Activated CD4-positive, alpha-beta T cell treated with anti-CD3 and anti-CD28 coated beads, Interleukin-2, amount 50 U/mL, for 48 hours (primary cell): ENCODE measurements around the gene PRAC2.

Experiments used
- DNase-seq, 2 experiments: peaks; one replicate each; pipeline ENCODE4 v3.0.0-alpha.2; 2020

Gene PRAC2

DNA sequence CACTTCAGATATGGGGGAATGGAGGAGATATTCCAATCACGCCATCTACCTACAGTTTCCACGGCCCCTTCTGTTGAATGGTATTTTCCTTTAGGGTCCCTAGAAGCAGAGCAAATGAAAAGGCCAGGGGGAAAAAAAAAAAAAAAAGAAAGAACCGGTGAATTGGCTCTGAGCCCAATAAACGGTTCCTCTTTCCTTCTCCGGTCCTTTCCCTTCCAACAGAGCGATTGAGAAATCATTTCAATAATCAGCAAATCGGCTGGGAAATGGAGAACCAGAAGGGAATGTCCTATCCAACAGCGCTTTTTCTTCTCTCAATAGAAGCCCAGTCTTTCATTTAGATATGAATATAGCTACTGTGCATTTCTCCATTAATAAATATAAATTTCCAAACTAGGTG is 32.4 kb downstream of the PRAC2 start:
- DNase-seq = no peak

DNA sequence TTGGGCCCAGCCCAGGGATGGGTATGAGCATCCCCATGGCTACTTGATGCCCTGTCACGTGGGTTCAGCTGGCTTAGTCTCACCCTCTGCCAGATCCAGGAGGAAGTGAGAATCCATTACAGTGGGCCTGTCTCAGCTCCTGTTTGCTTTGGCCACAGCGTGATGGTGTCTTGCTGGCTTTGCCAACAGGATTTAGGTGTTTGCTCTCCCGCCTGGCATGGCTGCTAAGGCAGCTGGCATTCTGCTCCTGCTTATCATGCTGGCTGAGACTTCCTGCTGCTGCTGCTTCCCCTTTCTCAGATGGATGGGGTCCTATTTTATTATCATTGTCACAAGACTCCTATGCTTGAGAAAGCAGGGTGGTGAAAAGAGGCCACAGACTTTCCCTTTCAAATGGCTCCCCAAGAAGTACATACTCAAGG is 33.9 kb downstream of the PRAC2 start:
- DNase-seq = no peak

DNA sequence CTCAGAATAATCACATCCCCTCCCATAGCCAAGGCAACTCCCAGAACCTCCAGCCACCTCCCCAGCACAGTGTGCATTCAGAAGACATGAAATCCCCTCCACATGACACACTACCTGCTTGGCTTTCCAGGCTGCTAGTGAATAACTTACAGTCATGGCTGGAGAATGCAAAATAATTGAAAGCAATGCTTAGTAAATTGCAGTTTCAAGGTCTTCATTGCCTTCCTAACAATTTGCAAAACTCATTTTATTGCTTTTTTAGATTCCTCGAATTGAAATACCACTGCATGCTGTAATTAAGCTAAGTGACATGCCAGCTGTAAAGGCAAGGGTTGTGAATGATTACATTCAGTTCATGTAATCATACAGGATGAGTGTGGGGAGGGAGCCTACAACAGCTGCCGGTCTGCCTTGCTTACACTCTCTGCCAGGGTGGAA is 34.6 kb downstream of the PRAC2 start:
- no peak for DNase-seq

GRCh38 chr17:48759288-48759687 is 36.3 kb downstream of the PRAC2 start:
- no peak for DNase-seq

- no peak for DNase-seq
Observed at GRCh38 chr17:48760411-48760810, 37.4 kb downstream of the PRAC2 start.

- no peak for DNase-seq
Observed at GRCh38 chr17:48761114-48761513, 38.1 kb downstream of the PRAC2 start.

GRCh38 chr17:48767263-48767774 is 44.3 kb downstream of the PRAC2 start:
- DNase-seq = no peak

DNA sequence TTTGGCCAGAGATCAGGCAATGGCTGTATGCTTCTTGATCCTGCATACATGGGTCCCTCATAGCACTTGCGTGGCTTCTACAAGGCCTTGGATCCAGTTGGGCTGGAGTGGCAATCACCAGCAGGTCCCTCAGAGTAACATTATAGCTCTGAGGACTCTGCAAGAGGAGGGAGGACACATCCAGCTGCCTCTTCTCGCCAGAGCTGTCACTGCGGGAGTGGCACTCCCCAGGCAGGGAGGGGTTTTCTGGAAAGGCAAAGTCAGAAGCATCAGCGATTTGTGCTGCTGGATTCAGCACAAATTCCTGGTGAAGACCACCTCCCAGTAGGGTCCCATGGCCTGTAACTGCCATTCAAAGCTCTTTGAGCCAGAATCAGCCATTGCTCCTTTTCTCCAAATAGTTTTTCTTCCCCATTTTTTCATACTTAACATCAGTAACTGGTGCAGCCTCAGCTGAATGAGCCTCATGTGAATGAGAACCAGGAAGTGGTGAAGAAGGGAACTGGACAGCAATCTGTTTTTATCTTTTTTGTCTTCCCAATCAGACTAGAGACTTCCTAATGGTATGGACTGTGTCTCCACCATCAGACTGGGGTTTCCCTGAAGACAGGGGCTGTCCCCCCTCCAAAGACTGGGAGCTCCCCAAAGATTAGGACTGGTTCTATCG is 46.2 kb downstream of the PRAC2 start:
- DNase-seq = no peak

- DNase-seq = no peak
Observed at GRCh38 chr17:48770954-48771353, 48.0 kb downstream of the PRAC2 start.

DNA sequence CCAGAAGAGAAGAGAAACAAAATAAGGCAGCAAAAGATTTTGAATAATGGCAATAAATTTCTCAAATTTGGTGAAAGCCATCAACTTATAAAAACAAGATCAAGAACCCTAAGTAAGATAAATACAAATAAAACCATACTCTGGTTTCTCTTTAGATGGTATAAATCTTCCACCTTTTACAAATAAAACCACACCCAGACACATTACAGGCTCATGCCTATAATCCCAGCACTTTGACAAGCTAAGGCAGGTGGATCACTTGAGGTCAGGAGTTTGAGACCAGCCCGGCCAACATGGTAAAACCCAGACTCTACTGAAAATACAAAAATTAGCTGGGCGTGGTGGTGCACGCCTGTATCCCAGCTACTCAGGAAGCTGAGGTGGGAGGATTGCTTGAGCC is 50.3 kb downstream of the PRAC2 start:
- DNase-seq = no peak
